SK-N-SH (cell line): ENCODE results near the gene COL2A1. TPM values are rescaled to one million over a fixed set of nuclear protein-coding genes. Genes with fewer than 3 reads are reported as not detected.

Experiments used
- CTCF ChIA-PET: fragments of 300-600, 350-600 bp; formaldehyde crosslinking; extraction: SDS; loops from one replicate; lab custom pipeline; 2021; lab: Yijun Ruan, JAX
- POLR2A ChIA-PET: fragments of 350-600 bp; sonication (Branson Sonifier 250); formaldehyde crosslinking; extraction: SDS; loops from one replicate; lab custom pipeline; 2020; ENCODE audit warnings: antibody characterized with exemption, inconsistent platforms; lab: Yijun Ruan, JAX
- DNase-seq: peaks from one replicate; pipeline ENCODE4 v3.0.0; 2012
- H2AFZ ChIP-seq: fragments of 200-600 bp; sonication (generic); 2 replicates; pipeline ENCODE4 v1.8.1; 2016; ENCODE audit warnings: antibody characterized with exemption, mild to moderate bottlenecking, low read depth
- H3F3A ChIP-seq: fragments of 200-600 bp; sonication (generic); replicated peaks from 2 replicates; pipeline ENCODE3; 2016; ENCODE audit warnings: antibody characterized with exemption, mild to moderate bottlenecking; ENCODE audit not compliant: insufficient read depth
- H3K27ac ChIP-seq, 2 experiments: fragments of 200-500 bp in 1 of 2; fragments of 200-600 bp in 1 of 2; sonication (Bioruptor generic) in 1 of 2; sonication (generic), shearing (Covaris generic) in 1 of 2; 2 replicates each; pipeline versions ENCODE4 v1.5.1 to v1.6.1; 2014 to 2016; ENCODE audit warnings: low read depth in 2 of 2, inconsistent platforms in 1 of 2, low read length in 1 of 2, mild to moderate bottlenecking in 1 of 2, mixed read lengths in 1 of 2
- H3K27me3 ChIP-seq: fragments of 200-600 bp; sonication (generic), shearing (Covaris generic); 2 replicates; pipeline ENCODE4 v1.6.1; 2016; ENCODE audit warnings: mixed run types; ENCODE audit not compliant: insufficient read depth
- H3K36me3 ChIP-seq, 2 experiments: fragments of 200-500 bp in 1 of 2; fragments of 200-600 bp in 1 of 2; sonication (Bioruptor generic) in 1 of 2; sonication (generic) in 1 of 2; replicated peaks in 1 of 2; 2 replicates each; pipeline versions ENCODE3 to v1.5.1; 2014 to 2016; ENCODE audit warnings: low read length in 1 of 2, mild to moderate bottlenecking in 1 of 2; ENCODE audit not compliant: insufficient read depth in 2 of 2, control insufficient read depth in 1 of 2
- H3K4me1 ChIP-seq, 2 experiments: fragments of 200-500 bp in 1 of 2; fragments of 200-600 bp in 1 of 2; sonication (Bioruptor generic) in 1 of 2; sonication (generic), shearing (Covaris generic) in 1 of 2; 2 replicates each; pipeline versions ENCODE4 v1.5.1 to v1.6.1; 2014 to 2016; ENCODE audit warnings: low read depth in 1 of 2, low read length in 1 of 2, mixed run types in 1 of 2; ENCODE audit not compliant: insufficient read depth in 2 of 2, control insufficient read depth in 1 of 2
- H3K4me2 ChIP-seq: fragments of 200-600 bp; sonication (generic), shearing (Covaris generic); 2 replicates; pipeline ENCODE4 v1.6.1; 2017; ENCODE audit warnings: mixed run types
- H3K4me3 ChIP-seq, 2 experiments: fragments of 200-500 bp in 1 of 2; fragments of 200-600 bp in 1 of 2; sonication (Bioruptor generic) in 1 of 2; sonication (generic), shearing (Covaris generic) in 1 of 2; 2 replicates each; pipeline versions ENCODE4 v1.5.1 to v1.8.1; 2014 to 2016; ENCODE audit warnings: low read depth in 2 of 2, inconsistent platforms in 1 of 2, low read length in 1 of 2, mild to moderate bottlenecking in 1 of 2, mixed read lengths in 1 of 2, moderate library complexity in 1 of 2
- H3K79me2 ChIP-seq: fragments of 200-600 bp; sonication (generic); 2 replicates; pipeline ENCODE4 v1.8.1; 2017; ENCODE audit warnings: mild to moderate bottlenecking; ENCODE audit not compliant: insufficient read depth
- H3K9ac ChIP-seq: fragments of 200-600 bp; sonication (generic); 2 replicates; pipeline ENCODE4 v1.6.1; 2017; ENCODE audit warnings: mixed run types
- H3K9me2 ChIP-seq: fragments of 200-600 bp; sonication (generic); 2 replicates; pipeline ENCODE4 v1.6.1; 2017; ENCODE audit warnings: mixed run types
- H3K9me3 ChIP-seq: fragments of 200-600 bp; sonication (generic); 2 replicates; pipeline ENCODE4 v1.6.1; 2017; ENCODE audit warnings: mixed run types, mild to moderate bottlenecking, moderate library complexity
- H4K20me1 ChIP-seq: fragments of 200-600 bp; sonication (generic); 2 replicates; pipeline ENCODE4 v1.6.1; 2017; ENCODE audit warnings: mild to moderate bottlenecking, mixed run types; ENCODE audit not compliant: insufficient read depth
- ELF1 ChIP-seq: IDR thresholded peaks from 2 replicates; pipeline ENCODE4 v1.4.0; 2012
- EP300 ChIP-seq, 2 experiments: IDR thresholded peaks; 2 replicates each; pipeline versions ENCODE4 v1.4.0 to v1.6.1; 2012; ENCODE audit warnings: borderline replicate concordance in 1 of 2, low read depth in 1 of 2, low read length in 1 of 2
- FOSL2 ChIP-seq: IDR thresholded peaks from 2 replicates; pipeline ENCODE4 v1.4.0; 2012; ENCODE audit warnings: low read depth, mild to moderate bottlenecking, moderate library complexity, borderline replicate concordance
- FOXJ3 ChIP-seq: sonication (generic); formaldehyde crosslinking; IDR thresholded peaks from 2 replicates; pipeline ENCODE4 v1.5.1; 2020; ENCODE audit warnings: mild to moderate bottlenecking, missing genetic modification reagents
- FOXM1 ChIP-seq: IDR thresholded peaks from 2 replicates; pipeline ENCODE4 v1.4.0; 2012; ENCODE audit warnings: low read depth, mild to moderate bottlenecking
- GABPA ChIP-seq: IDR thresholded peaks from 2 replicates; pipeline ENCODE4 v1.4.0; 2012; ENCODE audit warnings: low read depth, mild to moderate bottlenecking
- GATA2 ChIP-seq: sonication (generic); formaldehyde crosslinking; IDR thresholded peaks from 2 replicates; pipeline ENCODE4 v1.5.0; 2020; ENCODE audit warnings: mild to moderate bottlenecking, missing genetic modification reagents
- MEF2A ChIP-seq: IDR thresholded peaks from 2 replicates; pipeline ENCODE4 v1.4.0; 2012; ENCODE audit warnings: low read depth, borderline replicate concordance
- NRF1 ChIP-seq: IDR thresholded peaks from 2 replicates; pipeline ENCODE4 v1.6.1; 2012; ENCODE audit warnings: low read depth, mild to moderate bottlenecking, low read length
- RCOR1 ChIP-seq: fragments of 150-350 bp; IDR thresholded peaks from 2 replicates; pipeline ENCODE4 v1.6.1; 2017; ENCODE audit warnings: antibody characterized with exemption, low read length
- RFX5 ChIP-seq: IDR thresholded peaks from 2 replicates; pipeline ENCODE4 v1.6.1; 2012; ENCODE audit warnings: mild to moderate bottlenecking, improper control_type of control experiment, low read length
- SMC3 ChIP-seq: IDR thresholded peaks from 2 replicates; pipeline ENCODE4 v1.6.1; 2012; ENCODE audit warnings: low read depth, low read length, improper control_type of control experiment
- TAF1 ChIP-seq: IDR thresholded peaks from 2 replicates; pipeline ENCODE4 v1.6.1; 2012; ENCODE audit warnings: low read depth, mild to moderate bottlenecking, low read length, moderate library complexity, borderline replicate concordance
- ZBTB33 ChIP-seq: IDR thresholded peaks from 2 replicates; pipeline ENCODE4 v1.4.0; 2012; ENCODE audit warnings: low read depth, borderline replicate concordance
- WGBS: methylation state at CpG from one replicate; pipeline ENCODE4 v1.1.6; 2017; ENCODE audit warnings: low lambda C conversion rate; 5-methylcytosine and 5-hydroxymethylcytosine counted together
- polyA plus RNA-seq, 3 experiments: library from polyadenylated mRNA; depleted of rRNA; stranded (reverse); fragments of >200 nt; gene quantifications; 2 replicates each; pipeline ENCODE4 v1.2.3, GENCODE V29; 2012
- TF ChIP-seq, protein P1 (sequence below): IDR thresholded peaks from 2 replicates; pipeline ENCODE4 v1.6.1; 2012; ENCODE audit warnings: mild to moderate bottlenecking, low read depth, low read length, moderate library complexity
- TF ChIP-seq, protein P2 (sequence below): fragments of 150-350 bp; IDR thresholded peaks from 2 replicates; pipeline ENCODE4 v1.6.1; 2016; ENCODE audit warnings: mild to moderate bottlenecking, low read depth, low read length

Gene COL2A1
- polyA plus RNA-seq, 1 of the 3 experiments (the other 2 are of a cell fraction) = 0.02 TPM

DNA sequence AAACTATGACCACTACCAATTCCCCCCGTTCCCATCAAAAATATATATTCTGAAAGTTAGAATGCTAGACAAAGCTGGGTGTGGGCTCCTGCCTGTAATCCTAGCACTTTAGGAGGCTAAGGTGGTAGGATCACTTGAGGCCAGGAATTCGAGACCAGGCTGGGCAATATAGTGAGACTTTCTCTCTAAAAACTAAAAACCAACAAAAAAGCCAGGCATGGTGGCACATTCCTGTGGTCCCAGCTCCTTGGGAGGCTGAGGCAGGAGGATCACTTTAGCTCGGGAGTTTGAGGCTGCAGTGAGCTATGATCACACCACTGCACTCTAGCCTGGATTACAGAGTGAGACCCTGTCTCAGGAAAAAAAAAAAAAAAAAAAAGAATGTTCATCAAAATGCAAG is 48.8 kb upstream of the COL2A1 start:
- no peak overlapping the region for H3K4me2 ChIP-seq
- WGBS = 94% methylated on average over 3 of the region's 3 CpGs
- CTCF ChIA-PET = no interaction called here
- H3K27me3 ChIP-seq = no peaks in the 10 kb centered on the region
- H3F3A ChIP-seq = no peaks in the 10 kb centered on the region
- no peaks in the 10 kb centered on the region for H3K9me2 ChIP-seq
- H3K4me1 ChIP-seq = no peaks in the 10 kb centered on the region
- H2AFZ ChIP-seq = no peak overlapping the region
- no peak for TF ChIP-seq GATA2 (CRISPR knock-in tag)
- TF ChIP-seq, protein P1, sequence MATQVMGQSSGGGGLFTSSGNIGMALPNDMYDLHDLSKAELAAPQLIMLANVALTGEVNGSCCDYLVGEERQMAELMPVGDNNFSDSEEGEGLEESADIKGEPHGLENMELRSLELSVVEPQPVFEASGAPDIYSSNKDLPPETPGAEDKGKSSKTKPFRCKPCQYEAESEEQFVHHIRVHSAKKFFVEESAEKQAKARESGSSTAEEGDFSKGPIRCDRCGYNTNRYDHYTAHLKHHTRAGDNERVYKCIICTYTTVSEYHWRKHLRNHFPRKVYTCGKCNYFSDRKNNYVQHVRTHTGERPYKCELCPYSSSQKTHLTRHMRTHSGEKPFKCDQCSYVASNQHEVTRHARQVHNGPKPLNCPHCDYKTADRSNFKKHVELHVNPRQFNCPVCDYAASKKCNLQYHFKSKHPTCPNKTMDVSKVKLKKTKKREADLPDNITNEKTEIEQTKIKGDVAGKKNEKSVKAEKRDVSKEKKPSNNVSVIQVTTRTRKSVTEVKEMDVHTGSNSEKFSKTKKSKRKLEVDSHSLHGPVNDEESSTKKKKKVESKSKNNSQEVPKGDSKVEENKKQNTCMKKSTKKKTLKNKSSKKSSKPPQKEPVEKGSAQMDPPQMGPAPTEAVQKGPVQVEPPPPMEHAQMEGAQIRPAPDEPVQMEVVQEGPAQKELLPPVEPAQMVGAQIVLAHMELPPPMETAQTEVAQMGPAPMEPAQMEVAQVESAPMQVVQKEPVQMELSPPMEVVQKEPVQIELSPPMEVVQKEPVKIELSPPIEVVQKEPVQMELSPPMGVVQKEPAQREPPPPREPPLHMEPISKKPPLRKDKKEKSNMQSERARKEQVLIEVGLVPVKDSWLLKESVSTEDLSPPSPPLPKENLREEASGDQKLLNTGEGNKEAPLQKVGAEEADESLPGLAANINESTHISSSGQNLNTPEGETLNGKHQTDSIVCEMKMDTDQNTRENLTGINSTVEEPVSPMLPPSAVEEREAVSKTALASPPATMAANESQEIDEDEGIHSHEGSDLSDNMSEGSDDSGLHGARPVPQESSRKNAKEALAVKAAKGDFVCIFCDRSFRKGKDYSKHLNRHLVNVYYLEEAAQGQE = no peak
- TF ChIP-seq FOXM1 = no peak
- TF ChIP-seq MEF2A = no peak
- TF ChIP-seq, protein P2, sequence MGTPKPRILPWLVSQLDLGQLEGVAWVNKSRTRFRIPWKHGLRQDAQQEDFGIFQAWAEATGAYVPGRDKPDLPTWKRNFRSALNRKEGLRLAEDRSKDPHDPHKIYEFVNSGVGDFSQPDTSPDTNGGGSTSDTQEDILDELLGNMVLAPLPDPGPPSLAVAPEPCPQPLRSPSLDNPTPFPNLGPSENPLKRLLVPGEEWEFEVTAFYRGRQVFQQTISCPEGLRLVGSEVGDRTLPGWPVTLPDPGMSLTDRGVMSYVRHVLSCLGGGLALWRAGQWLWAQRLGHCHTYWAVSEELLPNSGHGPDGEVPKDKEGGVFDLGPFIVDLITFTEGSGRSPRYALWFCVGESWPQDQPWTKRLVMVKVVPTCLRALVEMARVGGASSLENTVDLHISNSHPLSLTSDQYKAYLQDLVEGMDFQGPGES = no peak
- TF ChIP-seq ZBTB33 = no peak
- TF ChIP-seq FOSL2 = no peak
- TF ChIP-seq TAF1 = no peak
- TF ChIP-seq ELF1 = no peak
- TF ChIP-seq EP300 (IDR thresholded peaks at IDR 0.05; ENCODE audit: borderline replicate concordance in 1 of 2, low read depth in 1 of 2, low read length in 1 of 2) = no peak
- no peak for TF ChIP-seq SMC3
- TF ChIP-seq GABPA = no peak
- TF ChIP-seq NRF1 = no peak
- no peak for TF ChIP-seq FOXJ3 (CRISPR knock-in tag)
- no peak for TF ChIP-seq RFX5
- TF ChIP-seq RCOR1 = no peak
- TF ChIP-seq, all 33 proteins: peak for 0
- H3K79me2 ChIP-seq = no peaks in the 10 kb centered on the region
- H3K9me3 ChIP-seq = no peaks in the 10 kb centered on the region
- no peaks in the 10 kb centered on the region for H4K20me1 ChIP-seq
- no peak overlapping the region for H3K27ac ChIP-seq
- POLR2A ChIA-PET = no interaction called here
- peaks cover 12 to 31% of the 10 kb centered on the region in 2 experiments for H3K36me3 ChIP-seq
- H3K4me3 ChIP-seq = no peak overlapping the region
- no peak overlapping the region for H3K9ac ChIP-seq
- no peak for DNase-seq
